Measurements from ENCODE around the gene OR8A1. TPM values are rescaled to one million over a fixed set of nuclear protein-coding genes. Genes with fewer than 3 reads are reported as not detected.

The OR8A1 gene
- total RNA-seq, 2 donors from 2014 or later, result not detected

GRCh38 chr11:124618863-124619262, 49.1 kb downstream of the OR8A1 start:
- no peak overlapping the region for H3K27ac ChIP-seq
- H3K27me3 ChIP-seq (replicated peaks; ENCODE audit: insufficient read depth), result no peaks in the 10 kb centered on the region
- intact Hi-C loops (cut with DNase I), result no loop called here
- H3K4me1 ChIP-seq (replicated peaks), result peaks cover 1% of the 10 kb centered on the region
- H3K4me3 ChIP-seq, result no peak overlapping the region
- no peak for DNase-seq (ENCODE audit: low spot score)
- WGBS, result 78% methylated on average over 5 of the region's 5 CpGs
- H3K9me3 ChIP-seq, result no peaks in the 10 kb centered on the region
- no peaks in the 10 kb centered on the region for H3K36me3 ChIP-seq
- TF ChIP-seq POLR2AphosphoS5 (IDR thresholded peaks at IDR 0.05) (no peak), POLR2A (IDR thresholded peaks at IDR 0.05) (no peak), CTCF (IDR thresholded peaks at IDR 0.05) (no peak)

Small RNAs within 50 kb of the gene (small RNA-seq; reads per million reads assigned to genes)
- 0 reads per million in 2 donors for gene OR8A3P

Other genes starting within 250 kb of the OR8A1 start
- gene OR8D2, start 249.8 kb upstream of the OR8A1 start, total RNA-seq, result not detected
- gene OR8B2, start 185.5 kb upstream of the OR8A1 start, total RNA-seq, result not detected
- gene OR8B3, start 171.0 kb upstream of the OR8A1 start, total RNA-seq, result not detected
- gene OR8B4, start 145.1 kb upstream of the OR8A1 start, total RNA-seq, result not detected
- gene OR8B8, start 124.3 kb upstream of the OR8A1 start, total RNA-seq, result not detected
- not detected for gene OR8B12, start 26.3 kb upstream of the OR8A1 start, total RNA-seq
- not detected for gene PANX3, start 41.4 kb downstream of the OR8A1 start, total RNA-seq
- 10 to 100 TPM; 30.8 to 33.8 TPM for gene TBRG1, start 52.9 kb downstream of the OR8A1 start, total RNA-seq
- gene SIAE, start 103.7 kb downstream of the OR8A1 start, total RNA-seq, result 10 to 100 TPM; 20.4 to 30.1 TPM
- 10 to 100 TPM; 14.7 to 20.8 TPM for gene SPA17, start 103.9 kb downstream of the OR8A1 start, total RNA-seq
- gene NRGN, start 169.9 kb downstream of the OR8A1 start, total RNA-seq, result 1 to 10 TPM; 1.2 to 1.8 TPM
- gene VSIG2, start 182.3 kb downstream of the OR8A1 start, total RNA-seq, result 10 to 100 TPM; 28.2 to 38.6 TPM
- gene ESAM, start 192.3 kb downstream of the OR8A1 start, total RNA-seq, result 10 to 100 TPM; 12.1 to 18.6 TPM
- gene MSANTD2, start 230.4 kb downstream of the OR8A1 start, total RNA-seq, result 10 to 100 TPM; 12.3 to 22.9 TPM

All from prostate gland (tissue), 2 donors.